Effector CD4-positive, alpha-beta T cell (primary cell): Measurements from ENCODE around the gene ADTRP.

Experiments used
- DNase-seq: peaks from one replicate; pipeline ENCODE4 v3.0.0-alpha.2; 2020

ADTRP gene

DNA sequence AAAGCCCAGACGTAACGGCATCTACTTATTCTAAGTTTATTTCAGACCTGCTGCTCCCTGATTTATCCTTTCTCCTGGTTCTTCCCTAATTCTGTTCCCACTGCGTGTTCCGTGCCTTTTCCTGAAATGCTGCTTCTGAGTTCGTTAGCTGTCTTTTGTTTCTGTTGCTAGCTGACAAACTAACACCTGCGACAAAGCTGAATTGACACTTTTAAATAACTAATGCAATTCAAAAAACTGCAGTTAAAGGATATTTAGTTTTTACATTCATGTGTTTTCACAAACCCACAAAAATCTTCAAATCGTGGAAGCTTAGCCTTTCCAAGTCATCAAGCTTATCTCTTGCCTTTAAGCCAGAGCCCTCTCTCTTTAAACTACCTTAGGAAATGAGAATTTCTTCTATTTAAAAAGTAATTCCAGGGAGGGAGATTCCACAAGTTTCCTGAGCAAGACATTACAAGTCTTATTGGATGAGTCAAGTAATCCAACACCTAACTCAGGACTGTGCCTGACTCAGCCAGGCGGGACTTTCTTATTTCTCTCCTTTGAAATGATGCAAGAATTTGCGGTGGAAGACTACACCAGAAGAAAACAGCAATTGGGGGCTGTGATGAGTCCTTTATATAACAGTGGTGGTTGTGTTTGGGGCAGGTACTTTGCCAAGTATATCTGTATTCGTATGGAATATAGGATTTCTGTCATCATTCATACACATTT, 6.3 kb downstream of the ADTRP start:
- no peak for DNase-seq

GRCh38 chr6:11771473-11772048, 7.0 kb downstream of the ADTRP start:
- DNase-seq: no peak

DNA sequence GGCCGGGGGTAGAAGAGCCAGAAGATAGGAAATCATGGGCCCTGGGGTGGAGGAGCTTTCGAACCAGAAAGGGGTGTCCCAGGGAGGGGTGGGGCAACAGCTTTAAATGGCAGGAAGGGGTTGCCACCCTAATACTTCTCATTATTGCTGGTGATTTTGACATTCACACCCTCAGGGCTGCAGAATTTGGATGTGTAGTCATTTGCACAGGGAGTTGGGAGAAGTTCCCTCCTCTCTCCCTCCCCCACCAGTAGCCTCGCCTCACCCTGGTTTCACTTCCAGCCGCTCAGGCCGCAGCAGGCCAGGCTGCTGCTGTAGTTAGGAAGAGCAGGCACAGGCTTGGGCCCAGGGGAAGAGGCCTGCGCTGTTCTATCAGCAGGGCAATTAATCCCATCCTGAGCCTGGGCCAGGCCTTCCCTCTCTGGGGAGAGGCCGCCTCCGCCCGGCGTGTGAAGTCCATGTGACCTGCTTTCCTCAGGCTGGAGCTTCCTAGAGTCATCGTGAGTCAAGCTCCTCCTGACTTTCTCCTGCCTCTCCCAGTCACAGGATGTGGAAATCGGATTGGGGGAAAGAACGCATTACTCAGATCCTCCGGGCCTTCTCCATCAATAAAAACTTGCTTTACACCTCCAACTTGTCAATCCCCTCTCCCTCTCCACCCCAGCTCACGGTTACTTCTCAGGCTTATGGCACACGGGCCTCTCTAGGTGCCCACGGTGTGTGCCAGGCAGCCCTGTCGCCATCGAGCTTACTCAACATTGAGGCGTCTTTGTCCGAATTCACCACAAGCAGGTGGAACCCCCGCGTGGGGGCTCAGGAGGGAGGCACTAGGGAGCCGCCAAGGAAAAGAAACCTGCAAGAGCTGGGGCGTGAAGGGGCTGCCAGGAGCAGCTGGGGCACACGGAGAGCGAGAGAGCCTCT, 7.8 kb downstream of the ADTRP start:
- no peak for DNase-seq

GRCh38 chr6:11769811-11770545, 8.6 kb downstream of the ADTRP start:
- no peak for DNase-seq

DNA sequence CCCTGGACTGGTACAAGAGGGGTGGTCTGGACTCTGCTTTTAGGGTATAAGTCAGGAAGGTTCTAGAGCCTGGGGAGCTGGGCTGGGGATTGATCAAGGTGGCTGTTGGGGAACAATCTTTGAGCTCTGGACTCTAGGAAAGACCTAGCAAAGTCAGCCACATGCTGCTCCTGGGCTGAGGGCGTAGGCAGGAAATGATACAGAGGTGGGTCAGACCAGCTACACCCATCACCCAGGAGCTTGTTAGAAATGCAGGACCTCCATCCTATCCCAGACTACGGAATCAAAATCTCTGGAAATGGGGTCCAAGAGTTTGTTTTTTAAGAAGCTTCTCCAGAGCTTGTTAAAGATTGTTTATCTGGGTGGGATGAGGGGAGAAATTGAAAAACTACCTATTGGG, 9.4 kb downstream of the ADTRP start:
- DNase-seq: no peak

- DNase-seq: no peak
Measured at GRCh38 chr6:11767978-11768756, 10.4 kb downstream of the ADTRP start.

DNA sequence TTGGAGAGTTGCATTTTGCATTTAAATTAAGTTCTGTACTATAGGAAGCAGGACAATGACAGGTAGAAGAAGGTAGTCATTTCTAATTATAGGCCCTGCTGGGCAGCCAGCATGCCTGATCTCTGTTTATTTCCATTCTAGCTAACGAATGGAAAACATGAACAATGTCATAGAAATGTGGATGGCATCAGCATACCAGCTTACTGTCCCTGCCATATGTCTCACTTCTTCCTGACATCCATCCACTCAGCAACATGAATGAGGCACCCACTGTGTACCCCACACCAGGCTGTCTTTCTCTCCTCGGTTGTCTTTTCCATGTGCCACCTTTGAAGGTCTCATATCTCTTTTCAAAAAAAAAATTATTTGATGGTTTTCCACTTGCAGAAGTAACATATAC, 11.1 kb downstream of the ADTRP start:
- no peak for DNase-seq

- DNase-seq: no peak
Measured at GRCh38 chr6:11766589-11767450, 11.8 kb downstream of the ADTRP start.

- no peak for DNase-seq
Measured at GRCh38 chr6:11766043-11766442, 12.6 kb downstream of the ADTRP start.

- no peak for DNase-seq
Measured at GRCh38 chr6:11764250-11764604, 14.4 kb downstream of the ADTRP start.

DNA sequence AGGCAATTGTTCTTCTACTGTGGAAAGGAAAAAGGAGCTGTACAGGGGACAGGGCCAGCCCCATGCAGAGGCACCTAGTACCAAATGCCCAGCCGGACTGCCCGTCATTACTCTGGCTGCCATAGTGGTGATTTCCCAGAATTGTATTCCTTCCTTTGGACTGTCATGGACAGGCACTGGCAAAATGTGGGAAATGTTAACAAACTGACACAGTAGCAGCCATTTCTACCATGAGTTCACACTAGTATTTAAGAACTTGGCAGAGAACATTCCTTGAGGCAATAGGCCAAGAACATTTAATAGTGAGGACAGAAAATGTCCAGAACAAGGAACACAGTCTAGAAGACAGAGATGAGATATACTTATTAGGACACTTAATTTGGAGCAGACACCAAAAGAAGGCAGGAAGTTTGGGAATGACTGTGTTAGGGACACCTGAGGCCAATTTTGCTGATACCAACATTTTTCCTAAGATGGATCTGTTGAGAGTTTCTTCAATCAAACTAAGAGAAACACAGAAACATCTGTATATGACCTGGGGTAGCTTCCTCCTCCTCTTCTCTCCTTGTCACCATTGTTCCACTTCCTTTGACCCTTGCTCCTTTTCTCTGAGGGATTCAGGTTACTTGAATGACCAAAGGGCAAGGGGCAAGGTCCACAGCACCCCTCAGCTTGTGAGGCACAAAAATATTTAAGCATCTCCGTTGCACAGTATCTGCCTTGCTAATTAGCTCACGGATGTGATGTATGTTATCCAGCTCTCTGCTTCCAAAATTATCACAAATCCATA, 14.9 kb downstream of the ADTRP start:
- no peak for DNase-seq

GRCh38 chr6:11762794-11763459, 15.7 kb downstream of the ADTRP start:
- no peak for DNase-seq

- no peak for DNase-seq
Measured at GRCh38 chr6:11761744-11762620, 16.6 kb downstream of the ADTRP start.

- DNase-seq: no peak
Measured at GRCh38 chr6:11760015-11760473, 18.6 kb downstream of the ADTRP start.

- DNase-seq: no peak
Measured at GRCh38 chr6:11758878-11759277, 19.7 kb downstream of the ADTRP start.

DNA sequence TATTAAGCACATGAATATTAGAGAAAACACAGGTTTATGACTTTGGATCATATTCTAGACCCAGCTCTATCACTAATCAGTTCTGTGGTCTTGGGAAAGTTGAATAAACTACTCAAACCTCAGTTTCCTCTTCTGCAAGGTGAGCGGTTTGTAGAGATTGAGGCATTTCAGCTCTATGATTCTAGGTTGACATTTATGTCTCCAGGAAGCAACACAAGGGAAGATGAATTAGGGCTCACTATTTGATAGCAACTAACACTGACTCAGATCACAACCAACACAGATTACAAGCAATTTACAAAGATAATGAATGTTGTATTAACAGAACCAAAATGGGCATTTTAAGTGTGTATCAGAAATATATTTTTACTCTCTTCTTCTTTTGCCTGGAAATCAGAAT, 21.9 kb downstream of the ADTRP start:
- DNase-seq: no peak

DNA sequence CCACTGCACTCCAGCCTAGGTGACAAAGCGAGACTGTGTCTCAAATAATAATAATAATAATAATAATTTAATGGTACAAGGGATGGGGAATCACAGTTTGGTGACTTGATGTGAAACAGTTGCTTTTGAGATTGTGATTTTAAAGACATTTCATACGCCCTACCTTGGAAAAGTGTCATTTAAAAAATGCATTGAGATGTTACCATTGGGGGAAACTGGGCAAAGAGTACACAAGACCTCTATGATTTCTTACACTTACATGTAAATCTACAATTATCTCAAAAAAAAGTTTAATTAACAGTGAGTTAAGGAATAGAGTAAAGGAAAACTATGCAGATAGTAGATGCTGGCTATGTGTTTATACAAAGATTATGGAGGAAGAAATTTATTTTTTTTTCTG, 22.3 kb downstream of the ADTRP start:
- no peak for DNase-seq

DNA sequence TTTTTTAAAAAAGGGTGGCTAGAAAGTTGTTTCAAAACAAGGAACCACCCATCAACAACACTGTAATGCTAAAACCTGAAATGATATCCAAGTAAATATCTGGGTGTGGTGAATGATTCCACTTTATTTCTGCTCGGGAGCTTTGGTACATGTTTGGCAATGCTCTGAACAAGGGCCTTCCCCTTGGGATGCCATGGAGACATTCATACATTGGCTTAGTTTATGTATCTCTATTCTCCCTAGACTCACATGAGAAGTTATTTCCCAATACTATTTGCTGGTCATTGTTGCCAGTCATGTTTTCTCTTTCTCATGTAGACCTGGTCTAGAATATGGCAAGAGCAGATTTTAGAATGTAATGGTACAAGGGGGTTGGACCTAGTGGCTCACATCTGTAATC, 22.9 kb downstream of the ADTRP start:
- no peak for DNase-seq
